ENCODE data around the gene AURKB.
"Not testable (repeated sequence)": the region's sequence is repeated elsewhere in the genome, so short reads cannot be mapped to it uniquely, and the experiment has no call there.

Gene AURKB

GRCh38 chr17:8224891-8225812 is 14.8 kb upstream of the AURKB start:
- no peak for DNase-seq

- DNase-seq, result no peak
These were observed 13.2 kb upstream of the AURKB start for GRCh38 chr17:8223356-8224126.

GRCh38 chr17:8222630-8223355 is 12.4 kb upstream of the AURKB start:
- DNase-seq, result no peak

GRCh38 chr17:8222380-8222629 is 11.9 kb upstream of the AURKB start:
- DNase-seq, result no peak

- no peak for DNase-seq
These were observed 11.4 kb upstream of the AURKB start for GRCh38 chr17:8221663-8222379.

GRCh38 chr17:8220783-8221662 is 10.6 kb upstream of the AURKB start:
- DNase-seq, result no peak

- not testable (repeated sequence) for DNase-seq
These were observed 3.6 kb upstream of the AURKB start for GRCh38 chr17:8214000-8214399.

- DNase-seq, result no peak
These were observed 2.2 kb upstream of the AURKB start for GRCh38 chr17:8212312-8213180.

- DNase-seq, result no peak
These were observed 535 bp upstream of the AURKB start for GRCh38 chr17:8210761-8211458.

- no peak for DNase-seq
These were observed 3.8 kb downstream of the AURKB start for GRCh38 chr17:8206536-8206935.

- DNase-seq, result no peak
These were observed 5.4 kb downstream of the AURKB start for GRCh38 chr17:8204761-8205555.

- DNase-seq, result no peak
These were observed 18.1 kb downstream of the AURKB start for GRCh38 chr17:8192070-8192815.

- DNase-seq, result no peak
These were observed 19.9 kb downstream of the AURKB start for GRCh38 chr17:8190506-8190905.

GRCh38 chr17:8189711-8190477 is 20.5 kb downstream of the AURKB start, which contains the start of gene BORCS6:
Gene BORCS6 (minus strand): TSS chr17:8190180. CDS start chr17:8190140, 40 bp downstream.
- peak; percentile 76 for DNase-seq

GRCh38 chr17:8189041-8189710 is 21.2 kb downstream of the AURKB start:
- DNase-seq, result no peak

GRCh38 chr17:8188263-8188839 is 22.0 kb downstream of the AURKB start:
- no peak for DNase-seq
